Heart left ventricle (tissue), 16 donors: ENCODE data around the gene SSBP2. TPM values are rescaled to one million over a fixed set of nuclear protein-coding genes. Genes with fewer than 3 reads are reported as not detected.

ENCODE experiments used
- ATAC-seq, 4 donors: fragments of 200-7000 bp; cut with Tn5 transposase; one replicate each; pipeline ENCODE4 v1.9.1; 2020 to 2022; ENCODE audit warnings: moderate library complexity in 4 of 4, mild to moderate bottlenecking in 3 of 4, moderate number of reproducible peaks in 1 of 4
- DNase-seq, 5 donors: peaks; one replicate each; pipeline ENCODE4 v3.0.0-alpha.2; 2020
- H3K27ac ChIP-seq, 12 donors: fragments of 200-600 bp; sonication (generic) in 4 of 12; one replicate each; pipeline versions ENCODE4 v1.5.0 to v1.8.0; 2016 to 2022; ENCODE audit warnings: mild to moderate bottlenecking in 2 of 12
- H3K27me3 ChIP-seq, 9 donors: fragments of 200-600 bp; sonication (generic) in 2 of 9; one replicate each; pipeline versions ENCODE4 v1.5.1 to v1.8.0; 2016 to 2022; ENCODE audit warnings: mild to moderate bottlenecking in 3 of 9
- H3K36me3 ChIP-seq, 9 donors: fragments of 200-600 bp; sonication (generic) in 2 of 9; one replicate each; pipeline versions ENCODE4 v1.5.0 to v1.8.0; 2018 to 2022; ENCODE audit warnings: mild to moderate bottlenecking in 2 of 9
- H3K4me1 ChIP-seq, 12 donors: fragments of 200-600 bp; sonication (generic) in 4 of 12; one replicate each; pipeline versions ENCODE4 v1.5.0 to v1.8.0; 2016 to 2022; ENCODE audit warnings: mild to moderate bottlenecking in 3 of 12
- H3K4me3 ChIP-seq, 12 donors: fragments of 200-600 bp; sonication (generic) in 4 of 12; one replicate each; pipeline versions ENCODE4 v1.5.0 to v1.8.0; 2017 to 2022; ENCODE audit warnings: mild to moderate bottlenecking in 9 of 12, moderate library complexity in 4 of 12
- H3K9me3 ChIP-seq, 12 donors: fragments of 200-600 bp; sonication (generic) in 4 of 12; one replicate each; pipeline versions ENCODE4 v1.5.0 to v1.8.0; 2016 to 2022; ENCODE audit warnings: mild to moderate bottlenecking in 1 of 12
- POLR2A ChIP-seq, 2 donors: fragments of 450-650 bp; IDR thresholded peaks; one replicate each; pipeline ENCODE4 v1.6.1; 2017; ENCODE audit warnings: antibody characterized with exemption in 2 of 2, mild to moderate bottlenecking in 2 of 2, moderate library complexity in 2 of 2
- WGBS, 4 donors: extraction: QIAGEN DNeasy Blood & Tissue Kit in 2 of 4; methylation state at CpG; one replicate each; pipeline versions ENCODE4 v1.1.5 to v1.1.7; 2013 to 2018; 5-methylcytosine and 5-hydroxymethylcytosine counted together
- intact Hi-C, 10 donors: fragments of 100-400 bp; cut with DNase I; formaldehyde crosslinking; loops; one replicate each; pipeline versions ENCODE4 v1.11.1 to v1.14.2; 2022
- long read RNA-seq, 3 donors: library from polyadenylated mRNA; unstranded; transcript quantifications; one replicate each; pipeline ENCODE4 v2.0.0, GENCODE V29; 2020 to 2021
- polyA plus RNA-seq, 2 donors: library from polyadenylated mRNA; stranded (reverse); fragments of 200-250 nt; gene quantifications; one replicate each; pipeline ENCODE4 v1.2.3, GENCODE V29; 2013
- total RNA-seq, 9 donors: library from RNA; depleted of rRNA in 2 of 9; stranded (reverse); fragments of >200 nt in 2 of 9; fragmentation: NEBNext Ultra II Directional in 3 of 9; extraction: Animal tissue kit (Norgen Biotek cat#: 25700) in 3 of 9; gene quantifications; one replicate each; pipeline versions ENCODE4 v1.1.0 to v1.2.4, GENCODE V29; 2016 to 2023
- TF ChIP-seq, protein P1 (sequence below), 12 donors: fragments of 200-600 bp; sonication (generic) in 4 of 12; IDR thresholded peaks; one replicate each; pipeline versions ENCODE4 v1.5.0 to v1.8.0; 2018 to 2022; ENCODE audit warnings: antibody characterized with exemption in 12 of 12, mild to moderate bottlenecking in 5 of 12
- donor health status: ischemic (EF 13 %, LVEDD 7.1; RV severe dilation, severe dysfunction).
- donor health status: healthy with polysubstance abuse.
- donor health status: DM: no; HTN: yes; CAD: no.
- donor health status: DM: no; HTN: no; CAD: no.
- donor health status: ischemic (EF 25% LVEDD 6.9; RV normal size, moderate dysfunction).
- donor health status: ischemic (EF 25% LVEDD 5.7; RV mildly dilated, moderate dysfunction).
- donor health status: healthy.
- donor health status: DM: yes; HTN: yes; CAD: no.
- donor health status: ischemic (EF 35%, LVEDD 5.7; RV mildly dilated, moderate dysfunction).
- donor health status: nonischemic (EF 11% LVEDD 7.7; RV severe dilation, severe dysfunction).
- donor health status: DM: yes; HTN: yes; CAD: no.
- donor health status: PGD.
- donor health status: ischemic (EF 29% LVEDD 5.4; RV normal size, mild dysfunction).
- donor health status: nonischemic (EF 23%, LVEDD 6.1; RV moderate dilation, normal function).

The SSBP2 gene
- total RNA-seq (10 to 100 TPM; 38.6 to 98.1 (median 50.7) TPM), polyA plus RNA-seq (10 to 100 TPM; 25.6 to 59.1 TPM)
- long read RNA-seq, donor 1, full-length matches to known transcripts, result 26 of 34 reads
- long read RNA-seq, donor 1, partial matches to known transcripts, result 2 of 34 reads
- long read RNA-seq, donor 1, other reads (novel, unspliced or antisense), result 6 of 34 reads
- long read RNA-seq, donor 2, full-length matches to known transcripts, result 149 of 184 reads
- long read RNA-seq, donor 2, partial matches to known transcripts, result 4 of 184 reads
- long read RNA-seq, donor 2, other reads (novel, unspliced or antisense), result 31 of 184 reads
- long read RNA-seq, donor 3, full-length matches to known transcripts, result 54 of 71 reads
- long read RNA-seq, donor 3, partial matches to known transcripts, result 8 of 71 reads
- long read RNA-seq, donor 3, other reads (novel, unspliced or antisense), result 9 of 71 reads

DNA sequence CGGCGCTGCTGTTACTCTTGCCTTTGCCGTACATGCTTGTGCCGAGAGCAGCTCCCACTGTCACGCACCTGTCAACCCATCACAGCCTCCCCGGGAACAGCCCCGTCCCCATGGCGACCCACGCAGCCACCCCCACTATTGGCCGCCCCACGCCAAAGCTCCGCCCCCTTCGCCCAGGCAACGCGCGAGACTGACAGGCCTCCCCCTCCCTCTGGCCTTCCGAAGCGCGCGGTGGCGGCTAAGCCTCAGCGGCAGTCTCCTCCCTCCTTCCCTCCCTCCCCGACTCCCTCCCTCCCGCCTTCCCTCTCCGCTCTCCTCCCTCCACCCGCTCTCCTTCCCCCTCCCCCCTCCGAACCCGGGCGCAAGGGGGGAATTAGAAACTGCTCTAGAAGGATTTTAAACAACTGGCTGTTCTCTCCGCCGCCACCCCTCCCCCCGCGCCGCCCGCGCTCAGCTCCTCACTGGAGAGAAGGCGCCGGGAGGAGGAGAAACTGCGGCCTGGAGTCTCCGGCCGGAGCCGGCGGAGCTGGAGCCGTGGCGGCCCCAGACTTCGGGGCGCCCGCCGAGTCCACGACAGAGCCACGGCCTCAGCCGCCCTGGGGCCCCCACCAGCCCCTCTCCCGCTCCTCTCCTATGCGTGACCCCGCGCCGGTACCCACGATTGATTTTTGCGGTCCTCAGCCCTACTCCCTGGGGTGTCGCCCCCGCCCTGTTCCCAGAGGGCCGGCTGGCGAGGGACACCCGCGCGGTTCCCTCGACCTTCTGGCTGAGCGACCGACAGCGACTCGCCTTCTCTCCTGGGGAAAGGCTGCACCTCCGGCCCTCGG, at the start of gene SSBP2:
TSS of gene SSBP2 (minus strand) at position 89 of the 827 bp plus-strand sequence. CDS start at position 34, 55 bp downstream.
- 0 to 1% (median 1%) methylated on average over 43 to 73 of the region's 73 CpGs for whole genome bisulfite sequencing, 4 donors

GRCh38 chr5:81795666-81796065, 44.8 kb upstream of the SSBP2 start:
- Histone ChIP-seq H3K4me1 (peaks cover 0 to 17% (median 6%) of the 10 kb centered on the region in 12 donors), H3K4me3 (no peak overlapping the region), H3K9me3 (no peaks in the 10 kb centered on the region), H3K27ac (no peak overlapping the region), H3K36me3 (no peaks in the 10 kb centered on the region), H3K27me3 (no peaks in the 10 kb centered on the region)
- intact Hi-C loops, result no loop called here
- ATAC-seq (no peak), DNase-seq (no peak)
- no peak for TF ChIP-seq POLR2A (IDR thresholded peaks at IDR 0.05)
- TF ChIP-seq, protein P1, sequence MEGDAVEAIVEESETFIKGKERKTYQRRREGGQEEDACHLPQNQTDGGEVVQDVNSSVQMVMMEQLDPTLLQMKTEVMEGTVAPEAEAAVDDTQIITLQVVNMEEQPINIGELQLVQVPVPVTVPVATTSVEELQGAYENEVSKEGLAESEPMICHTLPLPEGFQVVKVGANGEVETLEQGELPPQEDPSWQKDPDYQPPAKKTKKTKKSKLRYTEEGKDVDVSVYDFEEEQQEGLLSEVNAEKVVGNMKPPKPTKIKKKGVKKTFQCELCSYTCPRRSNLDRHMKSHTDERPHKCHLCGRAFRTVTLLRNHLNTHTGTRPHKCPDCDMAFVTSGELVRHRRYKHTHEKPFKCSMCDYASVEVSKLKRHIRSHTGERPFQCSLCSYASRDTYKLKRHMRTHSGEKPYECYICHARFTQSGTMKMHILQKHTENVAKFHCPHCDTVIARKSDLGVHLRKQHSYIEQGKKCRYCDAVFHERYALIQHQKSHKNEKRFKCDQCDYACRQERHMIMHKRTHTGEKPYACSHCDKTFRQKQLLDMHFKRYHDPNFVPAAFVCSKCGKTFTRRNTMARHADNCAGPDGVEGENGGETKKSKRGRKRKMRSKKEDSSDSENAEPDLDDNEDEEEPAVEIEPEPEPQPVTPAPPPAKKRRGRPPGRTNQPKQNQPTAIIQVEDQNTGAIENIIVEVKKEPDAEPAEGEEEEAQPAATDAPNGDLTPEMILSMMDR (IDR thresholded peaks at IDR 0.05), result no peak
- WGBS, 4 donors, result 65 to 85% (median 76%) methylated on average over 1 of the region's 1 CpG

More for the DNA sequence above, at the start of gene SSBP2:
- TF ChIP-seq POLR2A (IDR thresholded peaks at IDR 0.05), result peak in 1 of 2 donors; percentile 72
- TF ChIP-seq, protein P1 (IDR thresholded peaks at IDR 0.05), result peak in 1 of 12 donors; percentile 22
- ATAC-seq, result peak; percentile 95 to 99 (median 98)
- no peaks in the 10 kb centered on the region for H3K27me3 ChIP-seq
- no peaks in the 10 kb centered on the region for H3K9me3 ChIP-seq
- peaks cover under 1 to 48% (median 29%) of the 10 kb centered on the region in 12 donors for H3K4me1 ChIP-seq
- intact Hi-C loops, result loop anchor here (1.0 to 10.0 kb wide), 14 partner anchors 36 to 416 kb away; partner anchors contain the start of gene ATG10 (in 10 of the 10)
- peak; percentile 99 to 100 (median 99) for DNase-seq
- peak within 1 kb of the TSS; percentile 76 to 98 (median 82) for H3K4me3 ChIP-seq
- H3K27ac ChIP-seq, result peak within 1 kb of the TSS; percentile 94 to 100 (median 99)
- H3K36me3 ChIP-seq, result no peaks in the 10 kb centered on the region

DNA sequence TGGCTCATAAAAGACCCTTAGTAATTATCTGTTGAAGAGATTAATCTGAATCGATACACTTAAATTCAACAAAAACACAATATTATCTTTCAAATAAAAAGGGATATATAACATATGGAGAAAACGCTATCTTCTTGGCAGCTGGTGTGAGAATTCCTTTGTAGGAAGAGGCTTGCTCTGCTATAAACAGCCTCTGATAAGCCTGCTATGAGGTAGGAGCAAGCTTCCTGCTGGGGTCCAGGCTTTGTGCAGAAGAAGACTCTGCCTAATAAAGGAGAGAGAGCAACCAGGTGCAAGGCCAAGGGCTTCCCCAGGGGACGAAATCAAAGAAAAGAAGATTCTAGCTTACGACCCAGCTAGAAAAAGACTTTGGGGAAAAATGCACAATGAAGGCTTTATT, 43.3 kb upstream of the SSBP2 start:
- 15 to 18% (median 16%) methylated on average over 4 of the region's 4 CpGs for WGBS, 4 donors
- DNase-seq, result no peak
- TF ChIP-seq, protein P1 (IDR thresholded peaks at IDR 0.05), result no peak
- no peak for TF ChIP-seq POLR2A (IDR thresholded peaks at IDR 0.05)
- no peaks in the 10 kb centered on the region for H3K27me3 ChIP-seq
- H3K27ac ChIP-seq, result no peak overlapping the region
- H3K4me1 ChIP-seq, result peaks cover 0 to 17% (median 2%) of the 10 kb centered on the region in 12 donors
- peak in 2 of 4 donors; percentile 54 to 59 for ATAC-seq
- intact Hi-C loops, result no loop called here
- no peaks in the 10 kb centered on the region for H3K9me3 ChIP-seq
- no peak overlapping the region for H3K4me3 ChIP-seq
- no peaks in the 10 kb centered on the region for H3K36me3 ChIP-seq
